Osteocyte (in vitro differentiated cells): ENCODE data around the gene GPRIN1. TPM values are rescaled to one million over a fixed set of nuclear protein-coding genes. Genes with fewer than 3 reads are reported as not detected.

Experiments
- DNase-seq: peaks from one replicate; pipeline ENCODE4 v3.0.0; 2021; ENCODE audit warnings: mixed read lengths; ENCODE audit not compliant: unreplicated experiment; ENCODE audit errors: extremely low spot score
- H3K27ac Mint-ChIP-seq: one replicate; pipeline ENCODE4 v1.8.0; 2021; ENCODE audit warnings: mild to moderate bottlenecking, mixed read lengths; ENCODE audit not compliant: unreplicated experiment
- H3K27me3 Mint-ChIP-seq: one replicate; pipeline ENCODE4 v1.8.0; 2021; ENCODE audit warnings: mixed read lengths; ENCODE audit not compliant: unreplicated experiment
- H3K36me3 Mint-ChIP-seq: one replicate; pipeline ENCODE4 v1.8.0; 2021; ENCODE audit warnings: mixed read lengths; ENCODE audit not compliant: unreplicated experiment
- H3K4me1 Mint-ChIP-seq: one replicate; pipeline ENCODE4 v1.8.0; 2021; ENCODE audit warnings: mixed read lengths; ENCODE audit not compliant: unreplicated experiment
- H3K4me3 Mint-ChIP-seq: one replicate; pipeline ENCODE4 v1.8.0; 2021; ENCODE audit warnings: mild to moderate bottlenecking, moderate library complexity, mixed read lengths; ENCODE audit not compliant: unreplicated experiment
- H3K9me3 Mint-ChIP-seq: one replicate; pipeline ENCODE4 v1.8.0; 2021; ENCODE audit warnings: mixed read lengths; ENCODE audit not compliant: unreplicated experiment
- long read RNA-seq: library from polyadenylated mRNA; unstranded; transcript quantifications from one replicate; pipeline ENCODE4 v2.0.0, GENCODE V29; 2021
- total RNA-seq: library from RNA; stranded (reverse); gene quantifications from 2 replicates; pipeline ENCODE4 v1.2.1, GENCODE V29; 2021
- TF ChIP-seq, protein P1 (sequence below): fragments of 200-600 bp; sonication (generic); IDR thresholded peaks from 2 replicates; pipeline ENCODE4 v1.5.0; 2021; ENCODE audit warnings: antibody characterized with exemption, mild to moderate bottlenecking, moderate library complexity

The GPRIN1 gene
- total RNA-seq, result 1.6 TPM in 2 replicates
- long read RNA-seq, result 0 reads

DNA sequence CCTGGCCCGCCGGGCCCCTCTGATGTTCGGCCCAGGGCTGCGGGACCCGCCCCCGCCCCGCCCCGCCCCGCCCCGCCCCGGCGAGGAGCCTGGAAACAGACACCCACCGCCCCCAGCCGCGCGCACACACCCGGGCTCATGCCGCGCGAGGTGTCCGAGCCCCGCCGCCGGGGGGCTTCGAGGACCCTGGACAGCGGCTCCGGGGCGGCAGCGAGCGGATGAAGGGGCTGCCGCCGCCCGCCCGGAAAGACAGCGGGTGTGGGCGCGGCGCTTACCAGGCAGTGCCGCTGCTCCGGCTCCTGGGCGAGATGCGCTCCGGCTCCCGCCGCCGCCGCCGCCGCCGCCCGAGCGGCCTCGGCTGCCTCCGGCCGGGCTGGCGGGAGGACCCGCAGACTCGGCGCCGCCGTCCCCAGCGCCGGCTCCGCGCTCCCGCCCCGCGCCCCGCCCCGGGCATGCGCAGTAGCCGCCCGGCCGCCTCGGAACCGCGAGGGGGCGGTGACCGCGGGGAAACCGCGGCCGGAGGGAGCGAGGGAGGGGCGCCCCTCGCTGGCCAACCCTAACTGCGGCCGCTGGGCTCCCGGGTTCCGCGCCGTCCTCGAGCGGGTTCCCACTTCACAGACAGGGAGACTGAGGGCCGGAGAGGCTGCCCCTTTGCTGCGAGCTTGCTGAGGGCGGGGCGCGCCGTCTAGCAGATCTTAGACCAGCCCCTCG, at the start of gene GPRIN1:
TSS of gene GPRIN1 (minus strand) at position 433 of the 711 bp plus-strand sequence. CDS start 10,322 bp downstream, outside the sequence.
- Mint-ChIP-seq H3K36me3 (no peaks in the 10 kb centered on the region), H3K9me3 (no peaks in the 10 kb centered on the region), H3K27me3 (no peaks in the 10 kb centered on the region), H3K4me1 (peaks cover 10% of the 10 kb centered on the region), H3K4me3 (peak within 1 kb of the TSS; percentile 82), H3K27ac (no peak within 1 kb of the TSS)
- TF ChIP-seq, protein P1, sequence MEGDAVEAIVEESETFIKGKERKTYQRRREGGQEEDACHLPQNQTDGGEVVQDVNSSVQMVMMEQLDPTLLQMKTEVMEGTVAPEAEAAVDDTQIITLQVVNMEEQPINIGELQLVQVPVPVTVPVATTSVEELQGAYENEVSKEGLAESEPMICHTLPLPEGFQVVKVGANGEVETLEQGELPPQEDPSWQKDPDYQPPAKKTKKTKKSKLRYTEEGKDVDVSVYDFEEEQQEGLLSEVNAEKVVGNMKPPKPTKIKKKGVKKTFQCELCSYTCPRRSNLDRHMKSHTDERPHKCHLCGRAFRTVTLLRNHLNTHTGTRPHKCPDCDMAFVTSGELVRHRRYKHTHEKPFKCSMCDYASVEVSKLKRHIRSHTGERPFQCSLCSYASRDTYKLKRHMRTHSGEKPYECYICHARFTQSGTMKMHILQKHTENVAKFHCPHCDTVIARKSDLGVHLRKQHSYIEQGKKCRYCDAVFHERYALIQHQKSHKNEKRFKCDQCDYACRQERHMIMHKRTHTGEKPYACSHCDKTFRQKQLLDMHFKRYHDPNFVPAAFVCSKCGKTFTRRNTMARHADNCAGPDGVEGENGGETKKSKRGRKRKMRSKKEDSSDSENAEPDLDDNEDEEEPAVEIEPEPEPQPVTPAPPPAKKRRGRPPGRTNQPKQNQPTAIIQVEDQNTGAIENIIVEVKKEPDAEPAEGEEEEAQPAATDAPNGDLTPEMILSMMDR, result peak; percentile 50
- peak; percentile 91 for DNase-seq

DNA sequence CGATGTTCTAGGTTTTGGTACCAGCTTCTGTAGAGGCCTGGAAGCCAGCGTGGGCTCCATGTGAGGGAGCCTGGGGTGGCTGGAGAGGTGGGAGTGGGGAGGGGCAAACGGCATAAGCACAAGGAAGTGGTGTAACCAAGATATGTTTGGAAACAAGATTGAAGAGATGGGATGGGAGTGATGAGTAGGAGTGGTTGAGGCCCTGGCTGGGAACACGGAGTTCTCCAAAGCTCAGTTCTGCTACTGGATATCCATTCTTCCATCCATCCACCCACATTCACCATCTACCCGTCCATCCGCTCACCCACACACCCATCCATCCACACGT, 49.5 kb upstream of the GPRIN1 start:
- Mint-ChIP-seq H3K27ac (peak overlapping the region; percentile 48), H3K36me3 (peaks cover 5% of the 10 kb centered on the region), H3K4me3 (no peak overlapping the region), H3K27me3 (peaks cover 7% of the 10 kb centered on the region), H3K9me3 (no peaks in the 10 kb centered on the region), H3K4me1 (peaks cover 14% of the 10 kb centered on the region)
- TF ChIP-seq, protein P1, result no peak
- no peak for DNase-seq

DNA sequence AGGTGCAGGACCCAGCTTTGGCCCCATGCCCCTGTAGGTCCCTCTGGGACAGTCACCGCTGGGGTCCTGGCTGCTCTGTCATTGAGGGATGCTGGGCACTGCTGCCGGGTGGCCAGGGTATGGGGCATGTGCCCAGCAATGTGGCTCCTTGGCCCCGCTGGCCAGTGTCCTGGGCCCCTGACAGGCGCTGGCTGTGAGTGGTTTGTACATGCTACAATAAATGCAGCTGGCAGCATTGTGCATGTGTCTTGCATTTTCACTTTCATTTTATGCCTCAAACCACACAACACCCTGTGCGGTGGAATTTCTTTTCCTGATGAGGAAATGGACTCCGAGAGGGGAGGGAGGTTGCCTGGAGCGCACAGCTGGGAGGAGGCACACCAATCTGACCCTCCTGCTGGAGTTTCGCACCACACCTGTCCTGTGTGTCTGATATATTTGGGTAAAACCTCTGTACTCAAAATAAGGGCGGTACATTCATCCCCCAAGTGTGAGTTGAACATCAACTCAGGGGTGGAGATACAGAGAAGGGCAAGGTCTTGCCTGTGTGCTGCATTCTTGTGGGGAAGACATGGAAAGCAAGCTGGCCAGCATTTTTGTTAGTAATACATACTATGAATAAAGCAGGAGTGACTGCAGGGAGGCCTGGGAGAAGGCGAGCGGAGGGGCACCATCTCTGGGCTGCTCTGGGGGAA, 49.0 kb upstream of the GPRIN1 start:
- TF ChIP-seq, protein P1, result no peak
- peaks cover 5% of the 10 kb centered on the region for H3K36me3 Mint-ChIP-seq
- no peak overlapping the region for H3K4me3 Mint-ChIP-seq
- H3K27ac Mint-ChIP-seq, result peak overlapping the region; percentile 48
- no peak for DNase-seq
- no peaks in the 10 kb centered on the region for H3K9me3 Mint-ChIP-seq
- H3K4me1 Mint-ChIP-seq, result peaks cover 14% of the 10 kb centered on the region
- peaks cover 2% of the 10 kb centered on the region for H3K27me3 Mint-ChIP-seq

DNA sequence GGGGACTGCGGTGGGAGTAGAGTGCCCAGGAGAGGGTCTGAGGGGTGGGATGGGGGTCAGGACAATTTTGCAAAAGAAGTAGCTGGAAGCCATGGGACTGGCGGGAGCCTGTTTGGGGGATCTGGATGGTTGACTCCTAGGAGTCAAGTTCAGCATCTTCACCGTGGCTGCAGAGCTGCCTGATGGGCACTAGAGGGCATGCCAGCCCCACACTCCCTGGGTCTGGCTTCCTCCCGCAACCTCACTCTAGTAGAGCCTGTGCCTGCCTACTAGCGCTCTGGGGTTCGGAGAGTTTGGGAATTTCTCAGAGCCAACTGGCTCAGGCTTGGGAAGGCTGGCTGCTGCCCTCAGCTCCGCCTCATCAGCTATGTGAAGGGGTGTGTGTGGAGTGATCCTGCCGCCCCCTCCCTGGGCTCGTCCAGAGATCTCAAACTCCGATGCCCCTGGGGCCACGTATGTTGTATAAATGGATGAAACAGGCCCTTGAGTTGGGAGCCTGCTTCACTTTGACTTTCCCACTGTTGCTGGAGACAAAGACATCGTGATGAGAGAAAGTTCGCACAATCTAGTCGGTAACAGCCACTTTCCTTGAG, 48.1 kb upstream of the GPRIN1 start:
- Mint-ChIP-seq H3K9me3 (no peaks in the 10 kb centered on the region), H3K27ac (no peak overlapping the region), H3K4me1 (peaks cover 14% of the 10 kb centered on the region), H3K36me3 (peaks cover 12% of the 10 kb centered on the region), H3K4me3 (no peak overlapping the region), H3K27me3 (no peaks in the 10 kb centered on the region)
- no peak for DNase-seq
- TF ChIP-seq, protein P1, result peak; percentile 83

DNA sequence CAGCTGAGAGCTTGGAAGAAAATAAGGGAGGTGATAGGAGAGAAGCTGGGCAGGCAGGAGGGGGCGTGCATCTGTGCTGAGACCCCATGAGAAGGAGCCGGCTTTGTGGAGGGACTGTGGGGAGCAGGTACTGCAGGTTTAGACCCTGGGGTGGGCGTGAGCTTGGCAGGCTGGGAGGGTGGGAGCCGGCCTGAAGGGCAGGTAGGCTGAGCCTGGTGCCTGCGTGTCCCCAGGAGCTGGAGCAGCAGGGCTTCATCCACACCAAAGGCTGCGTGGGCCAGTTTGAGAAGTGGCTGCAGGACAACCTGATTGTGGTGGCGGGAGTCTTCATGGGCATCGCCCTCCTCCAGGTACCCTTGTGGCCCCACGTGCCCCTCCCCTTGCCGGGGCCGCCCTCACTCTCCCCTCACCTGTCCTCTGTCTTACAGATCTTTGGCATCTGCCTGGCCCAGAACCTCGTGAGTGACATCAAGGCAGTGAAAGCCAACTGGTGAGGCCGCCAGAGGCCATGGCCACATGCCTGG, 46.6 kb upstream of the GPRIN1 start:
- Mint-ChIP-seq H3K4me1 (peaks cover 14% of the 10 kb centered on the region), H3K4me3 (no peak overlapping the region), H3K27ac (no peak overlapping the region), H3K9me3 (no peaks in the 10 kb centered on the region), H3K36me3 (peaks cover 11% of the 10 kb centered on the region), H3K27me3 (no peaks in the 10 kb centered on the region)
- no peak for DNase-seq
- TF ChIP-seq, protein P1, result no peak
